Neuron (in vitro differentiated cells): ENCODE measurements around the gene PLCXD3.
"Not testable (repeated sequence)": the region's sequence is repeated elsewhere in the genome, so short reads cannot be mapped to it uniquely, and the experiment has no call there.

Experiments used
- H2AFZ ChIP-seq: one replicate; pipeline ENCODE4 v1.6.1; 2013; ENCODE audit warnings: low read depth, mild to moderate bottlenecking, inconsistent platforms, low read length, moderate library complexity
- H3K27me3 ChIP-seq: one replicate; pipeline ENCODE4 v1.6.1; 2013; ENCODE audit warnings: low read length; ENCODE audit not compliant: insufficient read depth
- H3K36me3 ChIP-seq: one replicate; pipeline ENCODE4 v1.6.1; 2013; ENCODE audit warnings: low read length; ENCODE audit not compliant: insufficient read depth
- H3K4me1 ChIP-seq: one replicate; pipeline ENCODE4 v1.6.1; 2013; ENCODE audit warnings: low read length; ENCODE audit not compliant: insufficient read depth
- H3K4me3 ChIP-seq: 2 replicates; pipeline ENCODE4 v1.5.1; 2013; ENCODE audit warnings: mild to moderate bottlenecking, low read length, moderate library complexity
- H3K9me3 ChIP-seq: one replicate; pipeline ENCODE4 v1.6.1; 2013; ENCODE audit warnings: low read length

Gene PLCXD3

DNA sequence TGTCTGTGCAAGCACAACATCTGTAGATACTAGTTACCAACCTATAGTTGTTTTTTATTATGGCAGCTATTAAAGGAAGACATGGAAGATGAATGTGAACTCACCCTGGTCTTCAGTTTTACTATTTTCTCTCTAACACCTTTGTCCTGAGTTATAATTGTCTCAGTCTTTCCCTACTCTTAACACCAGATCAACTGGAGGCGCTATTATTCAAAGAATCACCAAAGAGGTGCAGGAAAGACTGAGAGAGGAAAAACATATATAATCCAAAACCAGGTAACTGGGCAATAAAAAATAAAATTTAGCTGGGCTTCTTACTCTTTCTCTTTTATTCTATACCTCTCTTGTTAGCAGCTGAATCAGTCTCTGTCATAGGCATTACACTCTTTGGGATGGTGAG is 162.8 kb downstream of the PLCXD3 start:
- H3K4me1 ChIP-seq: no peaks in the 10 kb centered on the region
- no peaks in the 10 kb centered on the region for H3K9me3 ChIP-seq
- no peak overlapping the region for H2AFZ ChIP-seq
- no peak overlapping the region for H3K4me3 ChIP-seq
- H3K27me3 ChIP-seq: no peaks in the 10 kb centered on the region
- no peaks in the 10 kb centered on the region for H3K36me3 ChIP-seq

GRCh38 chr5:41346609-41347008 is 163.8 kb downstream of the PLCXD3 start:
- Histone ChIP-seq H3K4me1 (no peaks in the 10 kb centered on the region), H3K9me3 (no peaks in the 10 kb centered on the region), H3K4me3 (no peak overlapping the region)

GRCh38 chr5:41345295-41345694 is 165.1 kb downstream of the PLCXD3 start:
- H3K4me3 ChIP-seq: no peak overlapping the region
- no peak overlapping the region for H2AFZ ChIP-seq
- no peaks in the 10 kb centered on the region for H3K36me3 ChIP-seq
- H3K27me3 ChIP-seq: no peaks in the 10 kb centered on the region
- no peaks in the 10 kb centered on the region for H3K9me3 ChIP-seq
- no peaks in the 10 kb centered on the region for H3K4me1 ChIP-seq

More at GRCh38 chr5:41346609-41347008, 163.8 kb downstream of the PLCXD3 start:
- Histone ChIP-seq H3K36me3 (no peaks in the 10 kb centered on the region), H2AFZ (no peak overlapping the region), H3K27me3 (no peaks in the 10 kb centered on the region)

DNA sequence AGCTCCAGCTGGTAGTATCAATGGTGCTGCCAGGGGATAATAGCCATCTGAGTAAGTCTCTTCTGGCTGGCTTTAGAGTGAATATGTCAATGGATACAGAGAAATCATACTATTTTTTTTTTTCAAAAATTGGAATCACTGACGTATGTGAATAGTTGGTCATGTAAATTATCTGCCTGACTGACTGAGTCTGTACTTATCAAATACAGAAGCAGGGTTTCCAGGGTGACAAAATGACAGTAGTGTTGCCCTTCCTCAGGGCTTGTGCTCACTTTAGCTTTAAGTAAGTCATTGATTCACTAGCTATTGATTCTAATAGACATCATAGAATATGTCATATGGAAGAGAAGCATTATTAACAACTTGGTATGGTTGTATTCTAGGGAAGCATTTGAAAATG is 171.1 kb downstream of the PLCXD3 start:
- H3K4me1 ChIP-seq: peaks cover 27% of the 10 kb centered on the region
- no peak overlapping the region for H3K4me3 ChIP-seq
- no peaks in the 10 kb centered on the region for H3K9me3 ChIP-seq
- no peaks in the 10 kb centered on the region for H3K36me3 ChIP-seq
- H3K27me3 ChIP-seq: no peaks in the 10 kb centered on the region
- H2AFZ ChIP-seq: no peak overlapping the region

DNA sequence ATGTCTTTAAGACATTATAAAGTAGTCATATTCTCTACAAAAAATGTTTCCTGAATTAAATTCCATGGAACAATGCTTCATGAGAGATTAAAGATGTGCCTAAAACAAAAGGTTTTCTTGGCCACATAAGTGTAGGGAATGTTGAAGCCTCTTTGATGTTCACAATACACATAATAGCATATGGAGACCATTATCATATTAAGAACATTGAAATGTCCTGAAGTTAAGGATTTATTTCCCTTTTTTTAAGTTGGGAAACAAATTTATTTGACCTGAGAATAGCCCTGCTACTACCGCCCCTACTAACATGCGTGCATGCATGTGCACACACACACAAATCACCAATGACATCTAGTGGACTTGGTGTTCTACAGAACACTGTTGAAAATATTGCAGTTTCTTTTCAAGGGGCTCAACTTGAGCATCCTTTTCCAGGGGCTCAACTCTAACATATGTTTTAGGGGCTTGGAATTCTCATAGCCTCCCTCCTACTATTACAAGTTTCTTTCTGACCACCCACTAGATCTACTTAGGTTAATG is 172.2 kb downstream of the PLCXD3 start:
- H3K4me1 ChIP-seq: peaks cover 35% of the 10 kb centered on the region
- no peak overlapping the region for H2AFZ ChIP-seq
- no peak overlapping the region for H3K4me3 ChIP-seq
- no peaks in the 10 kb centered on the region for H3K27me3 ChIP-seq
- H3K9me3 ChIP-seq: no peaks in the 10 kb centered on the region
- H3K36me3 ChIP-seq: no peaks in the 10 kb centered on the region

DNA sequence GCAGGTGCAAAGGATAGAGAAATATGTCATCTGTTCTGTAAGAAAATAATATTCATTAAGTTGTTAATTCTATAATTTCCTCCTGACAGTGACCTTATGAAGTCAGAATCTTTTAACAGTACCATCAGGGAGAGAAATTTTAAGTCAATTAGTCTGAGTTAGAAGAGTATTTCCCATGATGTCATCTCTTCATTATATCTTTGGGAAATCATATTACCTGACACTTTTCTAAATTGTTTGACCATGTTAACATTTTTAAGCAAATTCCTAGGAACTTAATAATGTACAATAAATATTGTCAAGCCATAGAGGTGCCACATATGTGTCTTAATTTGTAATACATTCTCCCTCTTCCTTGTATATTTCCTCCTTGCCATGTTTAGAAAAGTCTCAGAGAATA is 172.7 kb downstream of the PLCXD3 start:
- peaks cover 35% of the 10 kb centered on the region for H3K4me1 ChIP-seq
- H3K4me3 ChIP-seq: no peak overlapping the region
- no peaks in the 10 kb centered on the region for H3K36me3 ChIP-seq
- no peaks in the 10 kb centered on the region for H3K27me3 ChIP-seq
- H2AFZ ChIP-seq: no peak overlapping the region
- no peaks in the 10 kb centered on the region for H3K9me3 ChIP-seq

GRCh38 chr5:41337216-41337615 is 173.2 kb downstream of the PLCXD3 start:
- Histone ChIP-seq H3K4me3 (no peak overlapping the region), H2AFZ (no peak overlapping the region), H3K27me3 (no peaks in the 10 kb centered on the region), H3K9me3 (no peaks in the 10 kb centered on the region), H3K36me3 (no peaks in the 10 kb centered on the region), H3K4me1 (peaks cover 35% of the 10 kb centered on the region)

- H3K9me3 ChIP-seq: no peaks in the 10 kb centered on the region
- peak overlapping the region; percentile 1 for H2AFZ ChIP-seq
- no peaks in the 10 kb centered on the region for H3K36me3 ChIP-seq
- peaks cover 35% of the 10 kb centered on the region for H3K4me1 ChIP-seq
- H3K27me3 ChIP-seq: no peaks in the 10 kb centered on the region
- no peak overlapping the region for H3K4me3 ChIP-seq
Measured at GRCh38 chr5:41336471-41336870, 173.9 kb downstream of the PLCXD3 start.

DNA sequence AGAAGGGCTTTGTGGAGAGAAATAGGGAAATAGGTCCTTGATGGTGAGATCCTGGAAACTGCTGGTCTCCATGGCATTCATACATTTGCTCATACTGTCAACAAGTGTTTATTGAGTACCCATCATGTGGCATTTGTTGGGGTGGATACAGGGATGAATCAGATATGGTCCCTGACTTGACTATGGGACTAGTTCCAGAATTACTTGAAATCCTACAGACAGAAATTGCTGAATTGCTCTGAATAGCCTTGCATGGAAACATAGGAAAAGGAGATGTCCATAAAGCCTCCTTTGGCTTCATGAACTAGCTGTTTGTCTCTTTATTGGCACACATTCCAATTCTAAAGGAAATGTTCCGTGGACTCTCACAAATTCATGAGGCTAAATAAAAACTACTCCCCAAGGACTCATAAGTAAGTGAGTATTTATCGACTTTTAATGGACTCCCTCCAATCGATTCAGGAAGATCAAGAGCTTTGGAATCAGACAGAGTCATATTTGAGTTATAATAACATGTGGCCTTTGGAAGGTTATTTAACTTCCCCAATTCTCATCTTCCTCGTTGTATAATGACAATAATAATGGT is 174.7 kb downstream of the PLCXD3 start:
- Histone ChIP-seq H3K4me1 (peaks cover 35% of the 10 kb centered on the region), H3K4me3 (no peak overlapping the region), H3K9me3 (no peaks in the 10 kb centered on the region), H3K27me3 (no peaks in the 10 kb centered on the region), H2AFZ (no peak overlapping the region), H3K36me3 (no peaks in the 10 kb centered on the region)

- no peak overlapping the region for H3K4me3 ChIP-seq
- H3K9me3 ChIP-seq: no peaks in the 10 kb centered on the region
- no peaks in the 10 kb centered on the region for H3K27me3 ChIP-seq
- H3K4me1 ChIP-seq: peaks cover 35% of the 10 kb centered on the region
- H2AFZ ChIP-seq: peak overlapping the region; percentile 53
- H3K36me3 ChIP-seq: no peaks in the 10 kb centered on the region
Measured at GRCh38 chr5:41334758-41335157, 175.6 kb downstream of the PLCXD3 start.

- peaks cover 35% of the 10 kb centered on the region for H3K4me1 ChIP-seq
- H3K4me3 ChIP-seq: no peak overlapping the region
- H3K27me3 ChIP-seq: no peaks in the 10 kb centered on the region
- H3K36me3 ChIP-seq: no peaks in the 10 kb centered on the region
- H2AFZ ChIP-seq: peak overlapping the region; percentile 53
- no peaks in the 10 kb centered on the region for H3K9me3 ChIP-seq
Measured at GRCh38 chr5:41334221-41334620, 176.2 kb downstream of the PLCXD3 start.

GRCh38 chr5:41325074-41325473 is 185.3 kb downstream of the PLCXD3 start:
- no peaks in the 10 kb centered on the region for H3K36me3 ChIP-seq
- H3K4me1 ChIP-seq: no peaks in the 10 kb centered on the region
- no peak overlapping the region for H3K4me3 ChIP-seq
- no peaks in the 10 kb centered on the region for H3K9me3 ChIP-seq
- H2AFZ ChIP-seq: no peak overlapping the region
- H3K27me3 ChIP-seq: no peaks in the 10 kb centered on the region

DNA sequence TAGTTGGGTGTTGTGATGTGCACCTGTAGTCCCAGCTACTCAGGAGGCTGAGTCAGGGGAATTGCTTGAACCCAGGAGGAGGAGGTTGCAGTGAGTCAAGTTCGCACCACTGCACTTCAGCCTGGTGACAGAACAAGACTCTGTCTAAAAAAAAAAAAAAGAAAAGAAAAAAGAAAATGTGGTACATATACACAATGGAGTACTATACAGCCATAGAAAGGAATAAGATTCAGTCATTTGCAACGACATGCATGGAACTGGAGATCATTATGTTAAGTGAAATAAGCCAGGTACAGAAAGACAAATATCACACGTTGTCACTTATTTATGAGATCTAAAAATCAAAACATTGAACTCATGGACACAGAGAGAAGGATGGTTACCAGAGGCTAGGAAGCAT is 187.6 kb downstream of the PLCXD3 start:
- not testable (repeated sequence) for H3K9me3 ChIP-seq, H3K4me3 ChIP-seq, H3K4me1 ChIP-seq, H3K36me3 ChIP-seq, H2AFZ ChIP-seq, H3K27me3 ChIP-seq

- Histone ChIP-seq H3K4me1 (no peaks in the 10 kb centered on the region), H3K36me3 (no peaks in the 10 kb centered on the region), H3K9me3 (no peaks in the 10 kb centered on the region), H3K27me3 (no peaks in the 10 kb centered on the region), H2AFZ (no peak overlapping the region), H3K4me3 (no peak overlapping the region)
Measured at GRCh38 chr5:41312478-41313060, 197.8 kb downstream of the PLCXD3 start.
